Heart right ventricle (tissue), 16 donors: Measurements from ENCODE around the gene LRP1. TPM values are rescaled to one million over a fixed set of nuclear protein-coding genes. Genes with fewer than 3 reads are reported as not detected.
A peak's percentile ranks its signal among the peaks of the same experiment; 100 is the strongest.

Source experiments
- ATAC-seq, 8 donors: fragments of 200-7000 bp; cut with Tn5 transposase; one replicate each; pipeline ENCODE4 v1.9.1; 2020; ENCODE audit warnings: mild to moderate bottlenecking in 8 of 8, moderate library complexity in 8 of 8, moderate number of reproducible peaks in 1 of 8
- DNase-seq, 2 donors: peaks; one replicate each; pipeline ENCODE4 v3.0.0-alpha.2; 2020
- H3K27ac ChIP-seq, 10 donors: fragments of 200-600 bp; sonication (generic) in 2 of 10; one replicate each; pipeline versions ENCODE4 v1.5.0 to v1.8.0; 2020 to 2022; ENCODE audit warnings: mild to moderate bottlenecking in 3 of 10
- H3K27me3 ChIP-seq, 7 donors: fragments of 200-600 bp; one replicate each; pipeline ENCODE4 v1.8.0; 2021 to 2022; ENCODE audit warnings: mild to moderate bottlenecking in 2 of 7
- H3K36me3 ChIP-seq, 9 donors: fragments of 200-600 bp; sonication (generic) in 1 of 9; one replicate each; pipeline versions ENCODE4 v1.5.0 to v1.8.0; 2020 to 2022; ENCODE audit warnings: mild to moderate bottlenecking in 2 of 9
- H3K4me1 ChIP-seq, 9 donors: fragments of 200-600 bp; sonication (generic) in 1 of 9; one replicate each; pipeline versions ENCODE4 v1.5.0 to v1.8.0; 2020 to 2022; ENCODE audit warnings: mild to moderate bottlenecking in 4 of 9
- H3K4me3 ChIP-seq, 10 donors: fragments of 200-600 bp; sonication (generic) in 2 of 10; one replicate each; pipeline versions ENCODE4 v1.5.0 to v1.8.0; 2020 to 2022; ENCODE audit warnings: mild to moderate bottlenecking in 7 of 10, moderate library complexity in 2 of 10
- H3K9me3 ChIP-seq, 11 donors: fragments of 200-600 bp in 10 of 11; sonication (generic) in 2 of 11; one replicate each; pipeline versions ENCODE4 v1.5.0 to v1.8.0; 2013 to 2022; ENCODE audit warnings: mild to moderate bottlenecking in 2 of 11, control low read depth in 1 of 11, moderate library complexity in 1 of 11
- WGBS, 2 donors: extraction: QIAGEN DNeasy Blood & Tissue Kit; methylation state at CpG; one replicate each; pipeline ENCODE4 v1.1.7; 2013; ENCODE audit warnings: inconsistent platforms in 1 of 2; 5-methylcytosine and 5-hydroxymethylcytosine counted together
- intact Hi-C, 10 donors: fragments of 100-400 bp; cut with DNase I; formaldehyde crosslinking; loops; one replicate each; pipeline versions ENCODE4 v1.11.1 to v1.14.2; 2022
- polyA plus RNA-seq, 2 donors: library from polyadenylated mRNA; stranded (reverse); fragments of 200-250 nt; gene quantifications; one replicate each; pipeline ENCODE4 v1.2.3, GENCODE V29; 2013
- total RNA-seq, 10 donors: library from RNA; stranded (reverse); fragmentation: NEBNext Ultra II Directional in 3 of 10; extraction: Animal tissue kit (Norgen Biotek cat#: 25700) in 3 of 10; gene quantifications; one replicate each; pipeline versions ENCODE4 v1.2.1 to v1.2.4, GENCODE V29; 2021 to 2023
- TF ChIP-seq, protein P1 (sequence below), 9 donors: fragments of 200-600 bp; sonication (generic) in 2 of 9; IDR thresholded peaks; one replicate each; pipeline versions ENCODE4 v1.5.0 to v1.8.0; 2021 to 2022; ENCODE audit warnings: antibody characterized with exemption in 9 of 9, mild to moderate bottlenecking in 5 of 9, moderate library complexity in 1 of 9
- donor health status: Arrhythmogenic right ventricular cardiomyopathy.
- donor health status: ischemic (EF 13 %, LVEDD 7.1; RV severe dilation, severe dysfunction).
- donor health status: healthy with polysubstance abuse.
- donor health status: DM: no; HTN: yes; CAD: no.
- donor health status: DM: no; HTN: no; CAD: no.
- donor health status: ischemic (EF 25% LVEDD 6.9; RV normal size, moderate dysfunction).
- donor health status: ischemic (EF 25% LVEDD 5.7; RV mildly dilated, moderate dysfunction).
- donor health status: healthy.
- donor health status: DM: yes; HTN: yes; CAD: no.
- donor health status: Ischemic cardiomyopathy.
- donor health status: ischemic (EF 35%, LVEDD 5.7; RV mildly dilated, moderate dysfunction).
- donor health status: nonischemic (EF 11% LVEDD 7.7; RV severe dilation, severe dysfunction).
- donor health status: DM: yes; HTN: yes; CAD: no.
- donor health status: PGD.
- donor health status: ischemic (EF 29% LVEDD 5.4; RV normal size, mild dysfunction).
- donor health status: nonischemic (EF 23%, LVEDD 6.1; RV moderate dilation, normal function).

LRP1 gene
- total and polyA plus RNA-seq, 12 donors = 46.3 to 259 (median 69.3) TPM

DNA sequence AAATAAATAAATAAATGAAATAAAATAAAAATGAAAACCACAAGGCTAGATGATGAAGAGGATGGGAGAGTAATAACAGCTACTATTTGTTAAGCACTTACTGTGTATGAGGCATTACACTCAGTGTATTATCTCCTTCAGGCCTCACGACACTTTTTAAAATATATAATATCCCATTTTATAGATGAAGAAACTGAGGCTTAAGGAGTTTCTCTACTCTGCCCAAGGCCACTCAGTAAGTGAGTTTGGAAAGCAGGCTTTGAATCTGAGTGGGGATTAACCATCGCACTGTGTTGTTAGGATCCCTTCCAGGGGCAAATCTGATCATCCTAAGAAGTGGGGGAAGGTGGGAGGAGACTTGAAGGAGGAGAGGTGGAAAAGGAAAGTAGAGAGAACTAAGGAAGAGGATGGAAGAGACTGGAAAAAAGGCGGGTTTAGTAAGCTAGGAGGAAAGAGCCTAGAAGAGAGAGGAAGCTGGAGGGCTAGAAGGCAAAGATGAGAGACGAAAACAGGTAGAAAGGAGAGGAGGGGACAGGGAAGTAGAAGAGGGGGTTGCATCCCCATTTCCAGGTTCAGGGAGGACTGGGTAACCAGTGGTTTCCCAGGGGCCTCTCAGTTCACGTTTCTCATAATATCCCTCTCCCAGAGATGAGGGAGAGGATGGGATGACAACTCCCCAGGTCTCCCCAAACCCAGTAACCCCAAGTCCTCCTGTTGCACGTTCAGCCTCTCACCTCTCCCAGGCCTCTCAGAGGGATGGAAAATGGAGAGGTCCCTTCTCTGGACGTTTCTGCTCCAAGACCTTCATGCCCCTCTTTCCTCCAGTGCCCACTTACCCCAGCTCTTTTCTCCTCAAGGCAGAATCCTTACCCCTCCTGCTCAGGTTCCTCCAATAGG, 18.8 kb upstream of the LRP1 start:
- intact Hi-C loops = loop anchor here in 8 of 10 donors (1.0 to 10.0 kb wide), 10 partner anchors 17 to 352 kb away; partner anchors contain the start of genes ZBTB39 (in 4 of the 8), HSD17B6 (in 1 of the 8), NAB2 (in 1 of the 8) and TAC3 (in 1 of the 8)
- H3K4me3 ChIP-seq = peak overlapping the region in 9 of 10 donors; percentile 63 to 84 (median 78)
- ATAC-seq = no peak
- peaks cover 0 to 49% (median 19%) of the 10 kb centered on the region in 9 donors for H3K36me3 ChIP-seq
- 61 to 71% methylated on average over 7 of the region's 7 CpGs for WGBS, 2 donors
- H3K9me3 ChIP-seq = no peaks in the 10 kb centered on the region
- TF ChIP-seq, protein P1, sequence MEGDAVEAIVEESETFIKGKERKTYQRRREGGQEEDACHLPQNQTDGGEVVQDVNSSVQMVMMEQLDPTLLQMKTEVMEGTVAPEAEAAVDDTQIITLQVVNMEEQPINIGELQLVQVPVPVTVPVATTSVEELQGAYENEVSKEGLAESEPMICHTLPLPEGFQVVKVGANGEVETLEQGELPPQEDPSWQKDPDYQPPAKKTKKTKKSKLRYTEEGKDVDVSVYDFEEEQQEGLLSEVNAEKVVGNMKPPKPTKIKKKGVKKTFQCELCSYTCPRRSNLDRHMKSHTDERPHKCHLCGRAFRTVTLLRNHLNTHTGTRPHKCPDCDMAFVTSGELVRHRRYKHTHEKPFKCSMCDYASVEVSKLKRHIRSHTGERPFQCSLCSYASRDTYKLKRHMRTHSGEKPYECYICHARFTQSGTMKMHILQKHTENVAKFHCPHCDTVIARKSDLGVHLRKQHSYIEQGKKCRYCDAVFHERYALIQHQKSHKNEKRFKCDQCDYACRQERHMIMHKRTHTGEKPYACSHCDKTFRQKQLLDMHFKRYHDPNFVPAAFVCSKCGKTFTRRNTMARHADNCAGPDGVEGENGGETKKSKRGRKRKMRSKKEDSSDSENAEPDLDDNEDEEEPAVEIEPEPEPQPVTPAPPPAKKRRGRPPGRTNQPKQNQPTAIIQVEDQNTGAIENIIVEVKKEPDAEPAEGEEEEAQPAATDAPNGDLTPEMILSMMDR (IDR thresholded peaks at IDR 0.05) = no peak
- H3K4me1 ChIP-seq = peaks cover 0 to 47% (median 31%) of the 10 kb centered on the region in 9 donors
- peak overlapping the region in 9 of 10 donors; percentile 96 to 99 (median 98) for H3K27ac ChIP-seq
- no peaks in the 10 kb centered on the region for H3K27me3 ChIP-seq
- DNase-seq = no peak

DNA sequence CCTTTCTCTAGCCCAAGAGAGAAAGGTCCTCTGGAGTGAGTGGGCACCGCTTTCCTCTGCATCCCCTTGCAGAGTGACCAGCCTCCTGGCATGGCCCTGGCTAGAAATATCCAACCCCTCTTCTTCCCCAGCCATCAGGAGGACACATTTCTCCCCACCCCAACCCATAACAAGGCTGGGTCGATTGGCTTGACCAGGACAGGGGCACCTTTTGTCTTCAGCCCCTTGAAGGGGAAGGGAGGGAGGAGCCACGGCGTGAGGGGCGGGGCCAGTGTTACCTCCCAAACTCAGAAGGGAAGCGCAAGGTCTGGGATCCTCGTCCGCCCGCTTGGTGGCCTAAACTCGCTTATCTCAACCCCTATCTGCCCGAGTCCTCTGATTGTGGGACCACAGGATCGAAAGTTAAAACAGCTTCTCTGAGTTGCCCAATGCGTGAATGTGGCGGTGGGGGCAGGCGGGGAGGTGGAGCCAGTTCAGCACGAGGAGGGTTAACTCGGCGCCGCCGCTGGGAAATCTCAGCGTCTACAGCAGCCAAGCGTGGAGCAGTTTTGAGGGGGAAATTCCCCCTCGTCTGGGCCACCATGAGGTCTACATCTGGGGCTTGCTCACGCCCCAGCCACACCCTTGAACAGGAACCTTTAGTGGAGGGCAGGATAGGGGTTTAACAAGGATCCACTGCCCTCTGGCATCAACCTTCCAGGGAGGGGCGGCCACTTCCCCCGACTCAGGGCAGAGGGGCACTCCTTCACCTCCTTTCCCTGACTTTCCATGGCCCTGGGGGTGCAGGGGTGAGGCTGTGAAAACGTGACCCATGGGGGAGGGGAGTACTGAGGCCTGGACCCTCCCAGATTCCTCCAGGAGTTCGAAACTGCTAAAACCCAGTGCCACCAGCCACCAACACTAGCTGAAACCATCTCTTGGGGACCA, 17.9 kb upstream of the LRP1 start:
- H3K36me3 ChIP-seq = peaks cover 0 to 40% (median 14%) of the 10 kb centered on the region in 9 donors
- H3K4me1 ChIP-seq = peaks cover 0 to 47% (median 31%) of the 10 kb centered on the region in 9 donors
- peak overlapping the region; percentile 56 to 84 (median 77) for H3K4me3 ChIP-seq
- ATAC-seq (peak; percentile 15 to 51 (median 26)), DNase-seq (peak; percentile 68 to 79)
- H3K9me3 ChIP-seq = no peaks in the 10 kb centered on the region
- intact Hi-C loops = loop anchor here in 8 of 10 donors (1.0 to 10.0 kb wide), 10 partner anchors 20 to 353 kb away; partner anchors contain the start of genes ZBTB39 (in 4 of the 8), HSD17B6 (in 1 of the 8), NAB2 (in 1 of the 8) and TAC3 (in 1 of the 8)
- H3K27ac ChIP-seq = peak overlapping the region; percentile 96 to 99 (median 98)
- TF ChIP-seq, protein P1 (IDR thresholded peaks at IDR 0.05) = peak in 2 of 9 donors; percentile 10 to 12
- no peaks in the 10 kb centered on the region for H3K27me3 ChIP-seq
- 5 to 11% methylated on average over 28 of the region's 28 CpGs for WGBS, 2 donors

DNA sequence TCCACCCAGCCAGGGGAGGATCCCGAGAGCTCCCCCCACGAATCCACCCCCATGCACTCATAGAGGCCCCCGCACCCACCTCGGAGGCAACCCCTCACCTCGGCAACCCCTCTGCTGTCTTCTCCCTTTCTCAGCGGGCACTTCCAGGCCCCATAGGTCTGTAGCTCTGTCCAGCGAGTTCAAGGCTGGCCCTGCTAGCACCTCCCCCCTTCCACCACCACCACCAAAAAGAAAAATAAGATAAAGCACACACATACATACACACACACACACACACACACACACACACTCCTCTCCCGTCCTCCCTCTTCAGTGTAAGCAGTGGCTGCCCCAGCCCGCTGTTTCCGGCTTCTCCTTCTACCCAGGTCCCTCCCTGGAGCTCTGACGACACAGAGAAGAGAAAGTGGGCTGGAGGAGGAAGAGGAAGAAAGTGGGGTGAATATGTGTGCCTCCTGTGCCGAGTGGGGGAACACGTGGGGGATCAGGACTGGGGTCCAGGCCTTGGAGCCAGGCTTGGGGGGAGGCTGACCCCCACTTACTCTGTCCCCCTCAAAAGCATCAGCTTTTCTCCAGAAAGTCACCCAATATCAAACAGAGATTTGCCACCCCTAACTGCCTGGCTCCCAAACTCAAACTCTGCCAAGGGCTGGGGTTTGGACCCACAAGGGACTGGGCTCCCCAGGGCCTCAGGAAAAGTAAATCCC, 17.1 kb upstream of the LRP1 start, which contains the start of gene STAT6:
Gene STAT6, minus strand, starts transcription at position 332 of the 704 bp plus-strand sequence. CDS start 3,084 bp downstream, outside the sequence.
- TF ChIP-seq, protein P1 (IDR thresholded peaks at IDR 0.05) = peak in 1 of 9 donors; percentile 27
- WGBS, 2 donors = 3 to 19% methylated on average over 12 to 13 of the region's 13 CpGs
- peaks cover 0 to 32% (median 12%) of the 10 kb centered on the region in 9 donors for H3K36me3 ChIP-seq
- H3K27ac ChIP-seq = peak within 1 kb of the TSS; percentile 96 to 99 (median 98)
- intact Hi-C loops = loop anchor here in 8 of 10 donors (1.0 to 10.0 kb wide), 9 partner anchors 20 to 354 kb away; partner anchors contain the start of genes ZBTB39 (in 4 of the 8), HSD17B6 (in 1 of the 8), NAB2 (in 1 of the 8) and TAC3 (in 1 of the 8)
- ATAC-seq (peak; percentile 73 to 88 (median 82)), DNase-seq (peak; percentile 75 to 89)
- H3K9me3 ChIP-seq = no peaks in the 10 kb centered on the region
- H3K4me3 ChIP-seq = peak within 1 kb of the TSS; percentile 56 to 84 (median 77)
- peaks cover 0 to 47% (median 31%) of the 10 kb centered on the region in 9 donors for H3K4me1 ChIP-seq
- H3K27me3 ChIP-seq = no peaks in the 10 kb centered on the region
